Hepatocyte (in vitro differentiated cells): ENCODE data around the gene FAM9C. TPM values are rescaled to one million over a fixed set of nuclear protein-coding genes. Genes with fewer than 3 reads are reported as not detected.

Experiments used
- DNase-seq: peaks from one replicate; pipeline ENCODE4 v3.0.0-alpha.2; 2016; ENCODE audit warnings: low spot score
- H2AFZ ChIP-seq: fragments of 200-600 bp; sonication (generic); 2 replicates; pipeline ENCODE4 v1.6.0; 2016; ENCODE audit warnings: antibody characterized with exemption, mild to moderate bottlenecking
- H3K27ac ChIP-seq: fragments of 200-600 bp; sonication (generic); 2 replicates; pipeline ENCODE4 v1.5.1; 2016; ENCODE audit warnings: mild to moderate bottlenecking
- H3K27me3 ChIP-seq: fragments of 200-600 bp; sonication (generic); 2 replicates; pipeline ENCODE4 v1.6.1; 2016
- H3K36me3 ChIP-seq: fragments of 200-600 bp; sonication (generic); replicated peaks from 2 replicates; pipeline ENCODE4 v1.5.1; 2016; ENCODE audit warnings: low read depth; ENCODE audit not compliant: insufficient read depth
- H3K4me1 ChIP-seq: fragments of 200-600 bp; sonication (generic); 2 replicates; pipeline ENCODE4 v1.5.1; 2016; ENCODE audit warnings: mild to moderate bottlenecking, moderate library complexity; ENCODE audit not compliant: insufficient read depth
- H3K4me2 ChIP-seq: fragments of 200-600 bp; sonication (generic); 2 replicates; pipeline ENCODE4 v1.6.0; 2016
- H3K4me3 ChIP-seq: fragments of 200-600 bp; sonication (generic); 2 replicates; pipeline ENCODE4 v1.5.1; 2016; ENCODE audit warnings: mild to moderate bottlenecking
- H3K79me2 ChIP-seq: fragments of 200-600 bp; sonication (generic); 2 replicates; pipeline ENCODE4 v1.6.0; 2017; ENCODE audit warnings: mild to moderate bottlenecking
- H3K9me2 ChIP-seq: fragments of 200-600 bp; sonication (generic); replicated peaks from 2 replicates; pipeline ENCODE4 v1.6.0; 2017; ENCODE audit warnings: mild to moderate bottlenecking; ENCODE audit not compliant: insufficient read depth
- H3K9me3 ChIP-seq: fragments of 200-600 bp; sonication (generic); 2 replicates; pipeline ENCODE4 v1.5.1; 2016; ENCODE audit warnings: low read depth, mild to moderate bottlenecking
- H4K20me1 ChIP-seq: fragments of 200-600 bp; sonication (generic); 2 replicates; pipeline ENCODE4 v1.6.0; 2016; ENCODE audit warnings: mild to moderate bottlenecking; ENCODE audit not compliant: insufficient read depth, poor library complexity, severe bottlenecking
- CTCF ChIP-seq: fragments of 200-600 bp; sonication (generic); IDR thresholded peaks from 2 replicates; pipeline ENCODE4 v1.5.1; 2016; ENCODE audit warnings: antibody characterized with exemption, mild to moderate bottlenecking; ENCODE audit not compliant: poor library complexity
- EZH2 ChIP-seq: fragments of 200-600 bp; sonication (generic); IDR thresholded peaks from 2 replicates; pipeline ENCODE4 v1.6.1; 2016; ENCODE audit warnings: antibody characterized with exemption, mild to moderate bottlenecking, borderline replicate concordance
- EZH2phosphoT487 ChIP-seq: fragments of 200-600 bp; sonication (generic); IDR thresholded peaks from one replicate; pipeline ENCODE4 v1.6.1; 2018; ENCODE audit warnings: antibody characterized with exemption, mild to moderate bottlenecking, low read depth, moderate library complexity; ENCODE audit not compliant: unreplicated experiment, severe bottlenecking
- WGBS: methylation state at CpG from one replicate; pipeline ENCODE4 v1.1.6; 2016; ENCODE audit warnings: low lambda C conversion rate; ENCODE audit errors: missing lambda C conversion rate; 5-methylcytosine and 5-hydroxymethylcytosine counted together
- polyA plus RNA-seq: library from polyadenylated mRNA; unstranded; fragments of >200 nt; fragmentation: Nextera tagmentation; extraction: Ambion mirVana; gene quantifications from 2 replicates; pipeline ENCODE4 v1.2.1, GENCODE V29; 2016
- total RNA-seq: library from RNA; depleted of rRNA; stranded (reverse); fragments of >200 nt; gene quantifications from 2 replicates; pipeline ENCODE4 v1.2.3, GENCODE V29; 2014

FAM9C gene
- total and polyA plus RNA-seq, 2 experiments from 2014 or later: not detected

GRCh38 chrX:12994321-12994720 is 50.1 kb downstream of the FAM9C start:
- peak overlapping the region; percentile 74 for H3K27ac ChIP-seq
- no peak for TF ChIP-seq CTCF
- no peak for TF ChIP-seq EZH2
- no peak for TF ChIP-seq EZH2phosphoT487

GRCh38 chrX:12993826-12994225 is 50.6 kb downstream of the FAM9C start:
- H3K4me3 ChIP-seq: no peak overlapping the region
- DNase-seq: no peak
- H3K9me3 ChIP-seq: no peaks in the 10 kb centered on the region
- H3K4me2 ChIP-seq: peak overlapping the region; percentile 2
- H3K36me3 ChIP-seq: no peaks in the 10 kb centered on the region
- no peaks in the 10 kb centered on the region for H3K9me2 ChIP-seq
- no peak overlapping the region for H2AFZ ChIP-seq
- no peaks in the 10 kb centered on the region for H3K27me3 ChIP-seq
- TF ChIP-seq EZH2phosphoT487 (no peak), CTCF (no peak), EZH2 (no peak)
- H3K79me2 ChIP-seq: no peaks in the 10 kb centered on the region
- 65% methylated on average over 1 of the region's 1 CpG for WGBS
- H3K27ac ChIP-seq: peak overlapping the region; percentile 74
- no peaks in the 10 kb centered on the region for H4K20me1 ChIP-seq
- peaks cover 43% of the 10 kb centered on the region for H3K4me1 ChIP-seq

More at GRCh38 chrX:12994321-12994720, 50.1 kb downstream of the FAM9C start:
- Histone ChIP-seq H3K9me3 (no peaks in the 10 kb centered on the region), H3K4me2 (no peak overlapping the region), H4K20me1 (no peaks in the 10 kb centered on the region), H3K27me3 (no peaks in the 10 kb centered on the region), H3K36me3 (no peaks in the 10 kb centered on the region), H3K4me1 (peaks cover 39% of the 10 kb centered on the region), H3K4me3 (no peak overlapping the region), H3K79me2 (no peaks in the 10 kb centered on the region), H3K9me2 (no peaks in the 10 kb centered on the region), H2AFZ (no peak overlapping the region)
- DNase-seq: no peak
- 40% methylated on average over 4 of the region's 4 CpGs for WGBS

- Histone ChIP-seq H3K9me3 (no peaks in the 10 kb centered on the region), H4K20me1 (no peaks in the 10 kb centered on the region), H3K4me3 (no peak overlapping the region), H3K4me1 (peaks cover 40% of the 10 kb centered on the region), H3K79me2 (no peaks in the 10 kb centered on the region), H2AFZ (no peak overlapping the region), H3K4me2 (no peak overlapping the region), H3K36me3 (no peaks in the 10 kb centered on the region), H3K27me3 (no peaks in the 10 kb centered on the region), H3K9me2 (no peaks in the 10 kb centered on the region), H3K27ac (peak overlapping the region; percentile 74)
- no peak for TF ChIP-seq CTCF
- no peak for TF ChIP-seq EZH2
- no peak for TF ChIP-seq EZH2phosphoT487
- WGBS: 58% methylated on average over 4 of the region's 4 CpGs
- DNase-seq: no peak
Measured at GRCh38 chrX:12992544-12993118, 51.8 kb downstream of the FAM9C start.
